Panc1 (cell line): ENCODE measurements around the gene ADAMTSL2. TPM values are rescaled to one million over a fixed set of nuclear protein-coding genes. Genes with fewer than 3 reads are reported as not detected.

Experiments
- ATAC-seq: fragments of 200-7000 bp; cut with Tn5 transposase; 2 replicates; pipeline ENCODE4 v1.9.1; 2020; ENCODE audit warnings: mild to moderate bottlenecking, moderate library complexity
- BruUV-seq: library from RNA; stranded (reverse); fragments of 400-500 nt; replicated peaks from 2 replicates; lab custom pipeline; 2021; lab: Mats Ljungman, UMichigan
- CTCF ChIA-PET: fragments of 300-600 bp; sonication (Branson Sonifier 250); formaldehyde crosslinking; loops from one replicate; lab custom pipeline; 2022; ENCODE audit warnings: antibody characterized with exemption; lab: Charles Lee
- POLR2A ChIA-PET: fragments of 300-600 bp; sonication (Branson Sonifier 250); formaldehyde crosslinking; loops from one replicate; lab custom pipeline; 2022; ENCODE audit warnings: antibody characterized with exemption; lab: Charles Lee
- DNase-seq: peaks from one replicate; pipeline ENCODE4 v3.0.0-alpha.2; 2010; ENCODE audit warnings: low read depth, low spot score
- H3K27ac ChIP-seq: 2 replicates; pipeline ENCODE4 v1.5.1; 2011; ENCODE audit warnings: mild to moderate bottlenecking, low read length, inconsistent platforms
- H3K27me3 ChIP-seq: fragments of 200-500 bp; sonication (Bioruptor generic); 2 replicates; pipeline ENCODE4 v1.6.0; 2014; ENCODE audit warnings: low read length, inconsistent platforms; ENCODE audit not compliant: control insufficient read depth, insufficient read depth
- H3K36me3 ChIP-seq: fragments of 200-500 bp; sonication (Bioruptor generic); 2 replicates; pipeline ENCODE4 v1.5.1; 2014; ENCODE audit warnings: inconsistent platforms, mild to moderate bottlenecking, low read length, moderate library complexity; ENCODE audit not compliant: control insufficient read depth, insufficient read depth
- H3K4me1 ChIP-seq: 2 replicates; pipeline ENCODE4 v1.5.1; 2011; ENCODE audit warnings: inconsistent platforms, mild to moderate bottlenecking, low read length, moderate library complexity; ENCODE audit not compliant: control insufficient read depth, insufficient read depth
- H3K4me3 ChIP-seq, 2 experiments: 2 replicates each; pipeline ENCODE4 v1.5.1; 2011 to 2012; ENCODE audit warnings: low read depth in 2 of 2, low read length in 2 of 2, mild to moderate bottlenecking in 2 of 2, inconsistent platforms in 1 of 2, moderate library complexity in 1 of 2
- H3K9me3 ChIP-seq: fragments of 200-500 bp; sonication (Bioruptor generic); 2 replicates; pipeline ENCODE4 v1.5.1; 2014; ENCODE audit warnings: low read depth, mild to moderate bottlenecking, inconsistent platforms, low read length, moderate library complexity; ENCODE audit not compliant: control insufficient read depth, insufficient read depth
- POLR2AphosphoS5 ChIP-seq: IDR thresholded peaks from 2 replicates; pipeline ENCODE4 v1.6.1; 2012; ENCODE audit warnings: mild to moderate bottlenecking, low read depth, low read length, moderate library complexity
- SIN3A ChIP-seq: IDR thresholded peaks from 2 replicates; pipeline ENCODE4 v1.6.1; 2012; ENCODE audit warnings: low read depth, mild to moderate bottlenecking, low read length, moderate library complexity, borderline replicate concordance; ENCODE audit not compliant: insufficient read depth
- TCF7L2 ChIP-seq: IDR thresholded peaks from 2 replicates; pipeline ENCODE4 v1.6.1; 2011; ENCODE audit warnings: mild to moderate bottlenecking, low read depth, low read length, inconsistent platforms
- in situ Hi-C: cut with HindIII; loops from 2 replicates; pipeline ENCODE4 v1.10.0; 2016; ENCODE audit warnings: low sequenced_read_pairs, low pct_unique_long_range_greater_than_20kb
- intact Hi-C: fragments of 100-400 bp; cut with micrococcal nuclease; formaldehyde crosslinking; loops from one replicate; pipeline ENCODE4 v1.10.0; 2022; ENCODE audit not compliant: unreplicated experiment
- total RNA-seq: library from RNA; stranded (reverse); gene quantifications from one replicate; pipeline ENCODE4 v1.2.1, GENCODE V29; 2021; ENCODE audit not compliant: unreplicated experiment
- TF ChIP-seq, protein P1 (sequence below), 2 experiments: IDR thresholded peaks; 2 replicates each; pipeline ENCODE4 v1.6.1; 2011 to 2012; ENCODE audit warnings: low read depth in 2 of 2, control low read depth in 1 of 2, low read length in 1 of 2, mild to moderate bottlenecking in 1 of 2, moderate library complexity in 1 of 2; ENCODE audit not compliant: insufficient read depth in 1 of 2
- TF ChIP-seq, protein P2 (sequence below): fragments of 450-650 bp; IDR thresholded peaks from 2 replicates; pipeline ENCODE4 v1.5.1; 2017; ENCODE audit warnings: mild to moderate bottlenecking

The ADAMTSL2 gene
- total RNA-seq, 1 experiment from 2014 or later, result 0.10 TPM

DNA sequence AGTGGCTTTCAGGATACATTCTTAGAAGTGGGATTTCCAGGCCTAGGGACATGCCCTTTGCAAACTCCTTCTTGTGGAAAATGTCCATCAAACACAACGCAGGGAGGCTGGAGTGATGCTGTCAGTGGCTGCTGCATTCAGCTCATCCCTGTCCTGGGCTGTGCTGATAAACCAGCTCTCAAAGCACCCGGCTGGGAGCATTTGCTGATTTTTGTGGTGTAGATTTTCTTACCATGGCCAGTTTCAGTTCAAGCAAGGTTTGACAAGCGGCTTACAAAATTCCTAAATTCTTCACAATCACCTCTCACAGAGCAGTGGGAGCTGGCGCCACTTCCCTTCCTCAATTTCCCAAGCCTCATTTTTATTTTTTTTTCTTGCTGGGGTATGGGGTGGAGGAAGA, 46.5 kb downstream of the ADAMTSL2 start:
- no peak overlapping the region for H3K4me3 ChIP-seq
- ATAC-seq (no peak), DNase-seq (no peak)
- H3K36me3 ChIP-seq, result no peaks in the 10 kb centered on the region
- no peak overlapping the region for H3K27ac ChIP-seq
- H3K4me1 ChIP-seq, result peaks cover 6% of the 10 kb centered on the region; the same call in 1 of the 2 replicates
- H3K27me3 ChIP-seq, result no peaks in the 10 kb centered on the region
- ChIA-PET CTCF (no interaction called here), POLR2A (no interaction called here)
- TF ChIP-seq, protein P1, sequence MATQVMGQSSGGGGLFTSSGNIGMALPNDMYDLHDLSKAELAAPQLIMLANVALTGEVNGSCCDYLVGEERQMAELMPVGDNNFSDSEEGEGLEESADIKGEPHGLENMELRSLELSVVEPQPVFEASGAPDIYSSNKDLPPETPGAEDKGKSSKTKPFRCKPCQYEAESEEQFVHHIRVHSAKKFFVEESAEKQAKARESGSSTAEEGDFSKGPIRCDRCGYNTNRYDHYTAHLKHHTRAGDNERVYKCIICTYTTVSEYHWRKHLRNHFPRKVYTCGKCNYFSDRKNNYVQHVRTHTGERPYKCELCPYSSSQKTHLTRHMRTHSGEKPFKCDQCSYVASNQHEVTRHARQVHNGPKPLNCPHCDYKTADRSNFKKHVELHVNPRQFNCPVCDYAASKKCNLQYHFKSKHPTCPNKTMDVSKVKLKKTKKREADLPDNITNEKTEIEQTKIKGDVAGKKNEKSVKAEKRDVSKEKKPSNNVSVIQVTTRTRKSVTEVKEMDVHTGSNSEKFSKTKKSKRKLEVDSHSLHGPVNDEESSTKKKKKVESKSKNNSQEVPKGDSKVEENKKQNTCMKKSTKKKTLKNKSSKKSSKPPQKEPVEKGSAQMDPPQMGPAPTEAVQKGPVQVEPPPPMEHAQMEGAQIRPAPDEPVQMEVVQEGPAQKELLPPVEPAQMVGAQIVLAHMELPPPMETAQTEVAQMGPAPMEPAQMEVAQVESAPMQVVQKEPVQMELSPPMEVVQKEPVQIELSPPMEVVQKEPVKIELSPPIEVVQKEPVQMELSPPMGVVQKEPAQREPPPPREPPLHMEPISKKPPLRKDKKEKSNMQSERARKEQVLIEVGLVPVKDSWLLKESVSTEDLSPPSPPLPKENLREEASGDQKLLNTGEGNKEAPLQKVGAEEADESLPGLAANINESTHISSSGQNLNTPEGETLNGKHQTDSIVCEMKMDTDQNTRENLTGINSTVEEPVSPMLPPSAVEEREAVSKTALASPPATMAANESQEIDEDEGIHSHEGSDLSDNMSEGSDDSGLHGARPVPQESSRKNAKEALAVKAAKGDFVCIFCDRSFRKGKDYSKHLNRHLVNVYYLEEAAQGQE (IDR thresholded peaks at IDR 0.05; ENCODE audit: insufficient read depth in 1 of 2, low read depth in 2 of 2, low read length in 1 of 2), result no peak
- TF ChIP-seq, protein P2, sequence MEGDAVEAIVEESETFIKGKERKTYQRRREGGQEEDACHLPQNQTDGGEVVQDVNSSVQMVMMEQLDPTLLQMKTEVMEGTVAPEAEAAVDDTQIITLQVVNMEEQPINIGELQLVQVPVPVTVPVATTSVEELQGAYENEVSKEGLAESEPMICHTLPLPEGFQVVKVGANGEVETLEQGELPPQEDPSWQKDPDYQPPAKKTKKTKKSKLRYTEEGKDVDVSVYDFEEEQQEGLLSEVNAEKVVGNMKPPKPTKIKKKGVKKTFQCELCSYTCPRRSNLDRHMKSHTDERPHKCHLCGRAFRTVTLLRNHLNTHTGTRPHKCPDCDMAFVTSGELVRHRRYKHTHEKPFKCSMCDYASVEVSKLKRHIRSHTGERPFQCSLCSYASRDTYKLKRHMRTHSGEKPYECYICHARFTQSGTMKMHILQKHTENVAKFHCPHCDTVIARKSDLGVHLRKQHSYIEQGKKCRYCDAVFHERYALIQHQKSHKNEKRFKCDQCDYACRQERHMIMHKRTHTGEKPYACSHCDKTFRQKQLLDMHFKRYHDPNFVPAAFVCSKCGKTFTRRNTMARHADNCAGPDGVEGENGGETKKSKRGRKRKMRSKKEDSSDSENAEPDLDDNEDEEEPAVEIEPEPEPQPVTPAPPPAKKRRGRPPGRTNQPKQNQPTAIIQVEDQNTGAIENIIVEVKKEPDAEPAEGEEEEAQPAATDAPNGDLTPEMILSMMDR, result no peak
- TF ChIP-seq POLR2AphosphoS5 (no peak), SIN3A (no peak), TCF7L2 (no peak)
- in situ Hi-C loops, result no loop called here
- H3K9me3 ChIP-seq, result no peaks in the 10 kb centered on the region
- intact Hi-C loops, result no loop called here
- BruUV-seq, result no TSS peak

DNA sequence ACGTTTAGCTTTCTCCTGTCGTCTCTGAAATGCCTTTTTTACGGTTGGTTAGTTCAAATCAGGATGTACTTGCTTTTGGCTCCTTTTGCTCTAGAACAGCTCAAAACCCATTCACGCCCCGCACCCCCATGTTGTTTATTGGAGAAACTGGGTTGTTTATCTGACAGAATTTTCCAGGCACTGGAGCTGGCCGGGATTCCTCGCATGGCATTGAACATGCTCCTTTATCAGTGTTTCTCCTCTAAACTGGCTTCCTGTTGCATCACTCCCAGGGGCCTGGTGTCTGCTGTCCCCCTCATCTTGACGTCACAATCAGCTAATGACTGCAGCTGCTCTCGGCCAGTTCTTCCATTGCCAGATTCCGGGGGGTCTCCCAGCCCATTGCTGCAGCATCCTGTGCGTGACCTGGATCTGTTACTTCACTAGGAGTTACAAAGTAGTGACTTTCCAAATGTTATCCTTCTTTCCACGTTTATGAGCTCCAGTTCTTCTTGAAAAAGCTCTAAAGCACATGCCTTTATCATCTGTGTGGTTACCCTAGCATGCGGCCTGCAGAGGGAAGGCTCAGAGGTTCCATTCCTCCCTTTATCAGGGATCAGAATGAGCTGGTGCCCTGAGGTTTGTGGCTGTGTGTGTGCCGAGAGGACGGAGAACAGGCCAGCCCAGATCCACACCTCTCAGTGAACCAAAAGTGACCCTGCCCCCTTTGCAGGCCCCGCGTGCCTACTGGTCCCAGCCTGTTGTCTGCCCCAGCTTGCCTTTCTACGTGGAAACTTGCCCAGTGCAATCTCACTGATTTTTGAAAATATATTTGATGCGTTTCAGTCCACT, 47.2 kb downstream of the ADAMTSL2 start:
- POLR2A ChIA-PET, result no interaction called here
- TF ChIP-seq SIN3A, result no peak
- TF ChIP-seq, protein P1 (IDR thresholded peaks at IDR 0.05; ENCODE audit: insufficient read depth in 1 of 2, low read depth in 2 of 2, low read length in 1 of 2), result no peak
- TF ChIP-seq, protein P2, result no peak
- TF ChIP-seq TCF7L2, result no peak
- no peak for TF ChIP-seq POLR2AphosphoS5
- in situ Hi-C loops (no loop called here), intact Hi-C loops (no loop called here)
- no TSS peak for BruUV-seq
- Histone ChIP-seq H3K36me3 (no peaks in the 10 kb centered on the region), H3K4me3 (no peak overlapping the region), H3K9me3 (no peaks in the 10 kb centered on the region), H3K4me1 (peaks cover 6% of the 10 kb centered on the region; the same call in 1 of the 2 replicates), H3K27ac (no peak overlapping the region), H3K27me3 (no peaks in the 10 kb centered on the region)
- DNase-seq (no peak), ATAC-seq (no peak)
- CTCF ChIA-PET, result no interaction called here
